Erythroblast (primary cell): ENCODE data around the gene PRKRA.

Experiments used
- GATA1 ChIP-seq: IDR thresholded peaks from 2 replicates; pipeline ENCODE4 v1.6.1; 2011; ENCODE audit warnings: low read depth, mild to moderate bottlenecking, control low read depth, low read length, moderate library complexity
- POLR2A ChIP-seq: IDR thresholded peaks from 2 replicates; pipeline ENCODE4 v1.6.1; 2011; ENCODE audit warnings: mild to moderate bottlenecking, low read length

DNA sequence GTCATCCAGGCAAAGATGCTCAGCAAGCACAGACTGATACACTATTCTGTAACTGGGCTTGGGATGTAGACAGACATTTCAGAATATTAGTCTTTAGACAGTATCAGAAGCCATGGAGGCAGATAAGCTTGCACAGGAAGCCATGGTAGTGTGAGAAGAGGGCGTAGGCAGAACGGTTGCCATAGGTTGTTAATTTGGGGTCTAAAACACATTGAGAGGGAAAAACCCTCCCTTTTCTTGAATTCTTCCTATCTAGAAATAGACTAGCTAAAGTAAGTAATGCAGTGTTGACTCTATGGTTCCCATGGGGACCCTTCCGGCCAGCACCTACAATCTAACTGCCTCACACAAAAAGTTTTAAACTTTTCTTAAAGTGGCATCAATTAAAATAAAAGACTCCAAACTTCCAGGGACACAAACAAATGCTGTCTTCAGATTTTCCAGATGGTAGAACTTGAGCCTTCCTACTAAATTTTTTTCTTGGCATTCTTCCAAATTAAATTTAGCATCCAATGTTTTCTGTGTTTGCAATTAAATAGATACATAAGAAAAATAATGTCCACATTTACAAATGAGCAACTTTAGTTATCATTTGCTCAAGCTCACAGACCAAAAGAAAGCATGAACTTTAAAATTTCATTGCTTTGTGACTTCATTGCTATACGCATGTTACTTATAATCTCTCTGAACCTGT lies 1.9 kb downstream of the PRKRA start:
- TF ChIP-seq POLR2A (no peak), GATA1 (no peak)
